Right atrium auricular region (tissue), 2 donors: ENCODE data around the gene SAFB. TPM values are rescaled to one million over a fixed set of nuclear protein-coding genes. Genes with fewer than 3 reads are reported as not detected.

Experiments
- DNase-seq: peaks from one replicate; pipeline ENCODE4 v3.0.0-alpha.2; 2019; ENCODE audit warnings: low spot score
- H3K27ac ChIP-seq, 2 donors: fragments of 200-600 bp; sonication (generic); 1 replicate in 1 of 2; 2 replicates in 1 of 2; pipeline ENCODE4 v1.5.1; 2016 to 2019
- H3K27me3 ChIP-seq, 2 donors: fragments of 200-600 bp; sonication (generic); one replicate each; pipeline versions ENCODE4 v1.5.1 to v1.6.0; 2017 to 2019
- H3K36me3 ChIP-seq: fragments of 200-600 bp; sonication (generic); one replicate; pipeline ENCODE4 v1.5.1; 2016
- H3K4me1 ChIP-seq, 2 donors: fragments of 200-600 bp; sonication (generic); one replicate each; pipeline versions ENCODE4 v1.5.1 to v1.6.0; 2017 to 2019
- H3K4me3 ChIP-seq, 2 donors: fragments of 200-600 bp; sonication (generic); 1 replicate in 1 of 2; 2 replicates in 1 of 2; pipeline ENCODE4 v1.5.1; 2017 to 2019; ENCODE audit warnings: mild to moderate bottlenecking in 1 of 2, moderate library complexity in 1 of 2
- H3K9me3 ChIP-seq, 2 donors: fragments of 200-600 bp; sonication (generic); one replicate each; pipeline ENCODE4 v1.5.1; 2019
- total RNA-seq, 2 donors: library from RNA; depleted of rRNA; stranded (reverse); fragments of >200 nt; gene quantifications; one replicate each; pipeline ENCODE4 v1.1.0, GENCODE V29; 2016
- TF ChIP-seq, protein P1 (sequence below), 2 donors: fragments of 200-600 bp; sonication (generic); IDR thresholded peaks; one replicate each; pipeline ENCODE4 v1.5.1; 2019; ENCODE audit warnings: antibody characterized with exemption in 2 of 2

The SAFB gene
- total RNA-seq, 2 donors from 2014 or later = 31.9 to 32.7 TPM

DNA sequence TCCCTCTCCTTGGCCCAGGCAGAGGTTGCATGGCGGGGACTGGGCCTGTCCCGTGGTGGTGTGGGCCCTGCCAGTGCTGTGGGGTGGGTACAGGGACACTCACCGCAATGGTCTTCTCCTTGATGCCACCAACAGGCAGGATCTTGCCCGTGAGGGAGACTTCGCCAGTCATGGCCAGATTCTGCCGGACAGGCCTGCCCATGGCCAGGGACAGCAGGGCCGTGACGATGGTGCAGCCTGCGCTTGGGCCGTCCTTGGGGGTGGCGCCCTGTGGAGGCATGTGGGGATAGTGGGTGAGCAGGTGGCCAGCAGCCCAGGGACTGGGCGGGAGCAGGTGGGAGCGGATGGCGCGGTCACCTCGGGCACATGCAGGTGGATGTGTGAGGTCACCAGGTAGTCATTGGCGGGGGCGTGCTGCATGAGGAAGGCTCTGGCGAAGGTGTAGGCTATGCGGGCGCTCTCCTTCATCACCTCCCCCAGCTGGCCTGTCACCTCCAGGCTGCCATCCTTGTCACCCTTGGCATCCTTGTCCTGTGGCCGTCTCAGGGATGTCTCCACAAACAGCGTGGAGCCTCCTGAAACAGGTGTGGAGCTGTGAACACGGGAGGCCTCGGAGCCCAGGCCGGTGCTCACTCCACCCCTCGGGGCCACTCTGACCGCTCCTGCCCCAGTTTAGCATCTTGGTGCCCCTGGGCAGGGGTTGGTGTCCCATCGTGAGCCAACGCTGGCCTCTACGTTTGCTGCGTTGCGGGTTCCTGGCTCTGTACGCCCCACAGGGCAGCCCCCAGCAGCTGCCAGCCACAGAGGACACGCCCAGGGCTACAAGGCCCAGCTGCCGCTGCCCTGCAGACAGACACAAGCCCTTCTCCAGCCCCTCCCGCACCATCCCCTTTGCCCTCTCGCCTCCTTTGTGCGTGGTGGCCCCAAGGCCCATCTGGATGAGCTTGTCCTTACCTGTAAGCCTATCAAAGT, 70.6 kb downstream of the SAFB start:
- no peaks in the 10 kb centered on the region for H3K27me3 ChIP-seq
- H3K27ac ChIP-seq = no peak overlapping the region
- DNase-seq = no peak
- no peak overlapping the region for H3K4me3 ChIP-seq
- H3K36me3 ChIP-seq = peaks cover 67% of the 10 kb centered on the region
- H3K9me3 ChIP-seq = no peaks in the 10 kb centered on the region
- TF ChIP-seq, protein P1, sequence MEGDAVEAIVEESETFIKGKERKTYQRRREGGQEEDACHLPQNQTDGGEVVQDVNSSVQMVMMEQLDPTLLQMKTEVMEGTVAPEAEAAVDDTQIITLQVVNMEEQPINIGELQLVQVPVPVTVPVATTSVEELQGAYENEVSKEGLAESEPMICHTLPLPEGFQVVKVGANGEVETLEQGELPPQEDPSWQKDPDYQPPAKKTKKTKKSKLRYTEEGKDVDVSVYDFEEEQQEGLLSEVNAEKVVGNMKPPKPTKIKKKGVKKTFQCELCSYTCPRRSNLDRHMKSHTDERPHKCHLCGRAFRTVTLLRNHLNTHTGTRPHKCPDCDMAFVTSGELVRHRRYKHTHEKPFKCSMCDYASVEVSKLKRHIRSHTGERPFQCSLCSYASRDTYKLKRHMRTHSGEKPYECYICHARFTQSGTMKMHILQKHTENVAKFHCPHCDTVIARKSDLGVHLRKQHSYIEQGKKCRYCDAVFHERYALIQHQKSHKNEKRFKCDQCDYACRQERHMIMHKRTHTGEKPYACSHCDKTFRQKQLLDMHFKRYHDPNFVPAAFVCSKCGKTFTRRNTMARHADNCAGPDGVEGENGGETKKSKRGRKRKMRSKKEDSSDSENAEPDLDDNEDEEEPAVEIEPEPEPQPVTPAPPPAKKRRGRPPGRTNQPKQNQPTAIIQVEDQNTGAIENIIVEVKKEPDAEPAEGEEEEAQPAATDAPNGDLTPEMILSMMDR (IDR thresholded peaks at IDR 0.05) = no peak
- peaks cover 0 to 24% of the 10 kb centered on the region in 2 donors for H3K4me1 ChIP-seq

DNA sequence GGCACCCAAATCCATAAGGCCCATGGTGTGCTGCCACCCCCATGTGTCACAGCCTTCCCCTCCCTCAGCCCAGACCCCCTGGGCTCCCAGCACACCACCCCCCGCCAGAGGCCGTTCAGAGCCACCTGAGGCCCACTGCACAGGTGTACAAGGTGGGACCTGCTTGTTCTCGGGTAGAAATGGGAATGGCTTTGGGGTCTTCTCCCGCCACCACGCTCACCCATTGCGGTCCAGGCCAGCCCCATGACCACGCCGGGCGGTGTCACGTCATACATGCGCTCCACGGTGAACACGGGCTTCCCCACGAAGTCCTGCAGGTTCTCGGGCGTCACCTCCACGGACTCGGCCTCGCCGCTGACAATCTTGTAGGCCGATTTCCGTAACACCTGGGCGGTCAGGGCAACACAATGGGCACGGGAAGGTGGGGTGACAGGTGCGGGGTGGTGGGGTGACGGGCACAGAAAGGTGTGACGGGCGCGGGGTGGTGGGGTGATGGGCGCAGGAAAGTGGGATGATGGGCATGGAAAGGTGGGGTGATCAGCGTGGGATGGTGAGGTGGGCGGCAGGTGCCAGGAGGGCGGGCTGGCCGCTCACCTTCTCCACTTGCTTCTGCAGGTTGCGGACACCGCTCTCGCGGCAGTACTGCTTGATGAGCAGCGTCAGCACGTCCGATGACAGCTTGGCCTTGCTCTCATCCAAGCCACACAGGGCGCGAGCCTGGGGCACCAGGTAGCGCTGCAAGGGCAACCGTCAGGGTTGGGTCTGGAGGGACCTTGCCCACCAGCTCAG, 71.5 kb downstream of the SAFB start:
- Histone ChIP-seq H3K27ac (no peak overlapping the region), H3K9me3 (no peaks in the 10 kb centered on the region), H3K4me3 (no peak overlapping the region), H3K4me1 (peaks cover 0 to 24% of the 10 kb centered on the region in 2 donors), H3K27me3 (no peaks in the 10 kb centered on the region), H3K36me3 (peaks cover 76% of the 10 kb centered on the region)
- TF ChIP-seq, protein P1 (IDR thresholded peaks at IDR 0.05) = no peak
- no peak for DNase-seq

DNA sequence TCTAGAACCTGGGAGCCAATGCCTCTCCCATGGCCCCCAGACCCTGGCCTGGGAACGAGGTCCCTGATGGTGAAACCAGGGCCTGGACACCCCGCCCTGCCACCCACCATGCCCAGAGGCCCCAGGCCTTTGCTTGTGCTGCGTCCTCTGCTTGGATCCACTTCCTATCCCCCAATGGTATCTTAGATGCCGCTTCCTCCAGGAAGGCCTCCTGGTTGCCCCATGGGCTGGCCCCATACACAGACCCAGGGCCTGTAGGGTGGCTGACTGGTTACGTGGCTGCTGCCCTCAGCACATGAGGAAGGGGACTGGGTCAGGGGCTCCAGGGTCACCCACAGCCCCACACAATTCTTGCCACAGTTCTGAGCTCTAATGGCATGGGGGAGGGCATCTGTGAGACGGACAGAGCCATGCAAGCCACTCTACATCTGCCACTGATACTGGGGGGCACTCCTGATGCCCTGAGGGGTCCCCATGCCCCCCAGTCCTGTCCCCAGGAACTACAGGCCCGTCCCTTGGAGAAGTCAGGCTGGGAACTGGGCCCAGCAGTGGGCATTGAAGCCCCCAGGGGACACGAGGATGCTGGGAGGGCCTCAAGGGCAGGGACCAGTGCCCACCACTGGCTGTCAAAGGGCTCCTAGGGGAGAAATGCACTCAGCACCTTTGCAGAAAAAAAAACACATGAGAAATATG, 72.2 kb downstream of the SAFB start:
- no peak overlapping the region for H3K27ac ChIP-seq
- no peak overlapping the region for H3K4me3 ChIP-seq
- DNase-seq = no peak
- no peaks in the 10 kb centered on the region for H3K27me3 ChIP-seq
- H3K9me3 ChIP-seq = no peaks in the 10 kb centered on the region
- H3K4me1 ChIP-seq = peaks cover 0 to 24% of the 10 kb centered on the region in 2 donors
- H3K36me3 ChIP-seq = peaks cover 84% of the 10 kb centered on the region
- TF ChIP-seq, protein P1 (IDR thresholded peaks at IDR 0.05) = no peak

DNA sequence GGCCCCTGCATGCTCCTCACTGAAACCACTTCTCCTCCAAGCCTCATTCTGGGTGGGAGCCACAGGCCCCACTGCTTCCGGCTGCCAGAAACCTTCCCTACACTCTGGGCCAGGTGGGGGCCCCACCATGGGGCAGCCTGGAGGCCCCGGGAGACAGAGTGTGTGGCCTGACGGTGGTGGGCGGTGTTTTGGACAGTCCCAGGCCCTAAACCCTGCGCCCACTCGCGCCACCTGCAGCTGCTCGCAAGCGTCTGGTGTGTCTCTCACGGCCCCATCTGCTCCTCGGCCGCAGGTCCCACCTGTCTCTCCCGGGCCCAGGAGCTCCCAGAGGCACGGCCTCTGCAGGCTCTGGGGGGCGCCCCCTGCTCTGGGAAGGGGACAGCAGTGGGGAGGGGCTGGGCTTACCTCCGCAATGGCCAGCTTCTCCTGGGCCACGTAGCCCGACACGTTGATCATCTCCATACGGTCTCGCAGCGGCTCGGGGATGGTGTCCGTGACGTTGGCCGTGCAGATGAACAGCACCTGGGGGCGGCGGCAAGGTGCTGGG, 72.8 kb downstream of the SAFB start:
- DNase-seq = no peak
- Histone ChIP-seq H3K9me3 (no peaks in the 10 kb centered on the region), H3K27ac (no peak overlapping the region), H3K27me3 (no peaks in the 10 kb centered on the region), H3K4me3 (no peak overlapping the region), H3K36me3 (peaks cover 90% of the 10 kb centered on the region), H3K4me1 (peaks cover 0 to 23% of the 10 kb centered on the region in 2 donors)
- TF ChIP-seq, protein P1 (IDR thresholded peaks at IDR 0.05) = no peak
